HFFc6 (cell line): ENCODE results near the gene ARPC1B. TPM values are rescaled to one million over a fixed set of nuclear protein-coding genes. Genes with fewer than 3 reads are reported as not detected.

Experiments
- DNase-seq: peaks from one replicate; pipeline ENCODE4 v3.0.0-alpha.2; 2018
- H3K27ac Mint-ChIP-seq: 2 replicates; pipeline ENCODE4 v1.8.0; 2020; ENCODE audit warnings: mild to moderate bottlenecking, mixed read lengths
- H3K27me3 Mint-ChIP-seq: 2 replicates; pipeline ENCODE4 v1.8.0; 2021; ENCODE audit warnings: mild to moderate bottlenecking, moderate library complexity, mixed read lengths; ENCODE audit not compliant: insufficient read depth
- H3K36me3 Mint-ChIP-seq: 2 replicates; pipeline ENCODE4 v1.8.0; 2021; ENCODE audit warnings: low read depth, mixed read lengths
- H3K4me1 Mint-ChIP-seq: 2 replicates; pipeline ENCODE4 v1.8.0; 2020; ENCODE audit warnings: low read depth, mixed read lengths
- H3K4me3 Mint-ChIP-seq: 2 replicates; pipeline ENCODE4 v1.8.0; 2020; ENCODE audit warnings: mild to moderate bottlenecking, moderate library complexity, mixed read lengths
- H3K9me3 Mint-ChIP-seq: 2 replicates; pipeline ENCODE4 v1.8.0; 2020; ENCODE audit warnings: mild to moderate bottlenecking, mixed read lengths
- CTCF ChIP-seq: fragments of 200-600 bp; sonication (generic); IDR thresholded peaks from 2 replicates; pipeline ENCODE4 v1.5.0; 2021; ENCODE audit warnings: antibody characterized with exemption, mild to moderate bottlenecking
- total RNA-seq, 6 experiments: library from RNA; stranded (reverse); fragmentation: NEBNext Ultra II Directional; extraction: Animal tissue kit (Norgen Biotek cat#: 25700); gene quantifications; 2 replicates in 1 of 6; 3 replicates in 5 of 6; pipeline ENCODE4 v1.2.3, GENCODE V29; 2021

Gene ARPC1B
- total RNA-seq, 6 experiments from 2014 or later, result 233 to 281 (median 249) TPM

GRCh38 chr7:99402854-99403253 is 28.3 kb downstream of the ARPC1B start:
- no peak for TF ChIP-seq CTCF
- no peak overlapping the region for H3K27ac Mint-ChIP-seq
- peaks cover 38% of the 10 kb centered on the region for H3K36me3 Mint-ChIP-seq
- no peak for DNase-seq
- peaks cover 14% of the 10 kb centered on the region for H3K27me3 Mint-ChIP-seq
- no peak overlapping the region for H3K4me3 Mint-ChIP-seq
- peaks cover 36% of the 10 kb centered on the region for H3K4me1 Mint-ChIP-seq
- no peaks in the 10 kb centered on the region for H3K9me3 Mint-ChIP-seq

- Mint-ChIP-seq H3K4me1 (peaks cover 30% of the 10 kb centered on the region), H3K36me3 (peaks cover 31% of the 10 kb centered on the region), H3K27ac (no peak overlapping the region), H3K9me3 (no peaks in the 10 kb centered on the region), H3K4me3 (no peak overlapping the region), H3K27me3 (peaks cover 9% of the 10 kb centered on the region)
- DNase-seq, result no peak
- TF ChIP-seq CTCF, result no peak
These were observed 29.2 kb downstream of the ARPC1B start for GRCh38 chr7:99403764-99404163.

- DNase-seq, result peak; percentile 23
These were observed 29.9 kb downstream of the ARPC1B start for GRCh38 chr7:99404235-99404976.

GRCh38 chr7:99404977-99405320 is 30.4 kb downstream of the ARPC1B start:
- Mint-ChIP-seq H3K4me3 (no peak overlapping the region), H3K27me3 (peaks cover 5% of the 10 kb centered on the region; the same call in 1 of the 2 replicates), H3K27ac (no peak overlapping the region), H3K9me3 (no peaks in the 10 kb centered on the region), H3K4me1 (peaks cover 31% of the 10 kb centered on the region), H3K36me3 (peaks cover 38% of the 10 kb centered on the region)
- no peak for TF ChIP-seq CTCF
- DNase-seq, result no peak

More at GRCh38 chr7:99404235-99404976, 29.9 kb downstream of the ARPC1B start:
- Mint-ChIP-seq H3K9me3 (no peaks in the 10 kb centered on the region), H3K4me1 (peaks cover 28% of the 10 kb centered on the region), H3K27ac (no peak overlapping the region), H3K4me3 (no peak overlapping the region; the same call in 1 of the 2 replicates), H3K36me3 (peaks cover 34% of the 10 kb centered on the region), H3K27me3 (peaks cover 5% of the 10 kb centered on the region; the same call in 1 of the 2 replicates)
- TF ChIP-seq CTCF, result no peak

GRCh38 chr7:99406557-99406956 is 32.0 kb downstream of the ARPC1B start:
- Mint-ChIP-seq H3K27me3 (peaks cover 5% of the 10 kb centered on the region; the same call in 1 of the 2 replicates), H3K4me3 (peak overlapping the region; percentile 98), H3K4me1 (peaks cover 41% of the 10 kb centered on the region), H3K36me3 (peaks cover 43% of the 10 kb centered on the region), H3K27ac (peak overlapping the region; percentile 98), H3K9me3 (no peaks in the 10 kb centered on the region)
- no peak for DNase-seq
- TF ChIP-seq CTCF, result no peak
